Stomach smooth muscle (tissue), 2 donors: ENCODE results near the gene TRNP1.

Source experiments
- H3K27ac ChIP-seq: one replicate; pipeline ENCODE4 v1.7.0; 2013; ENCODE audit warnings: mild to moderate bottlenecking, low read length, inconsistent platforms
- H3K27me3 ChIP-seq, 2 donors: one replicate each; pipeline ENCODE4 v1.7.0; 2013; ENCODE audit warnings: low read length in 2 of 2; ENCODE audit not compliant: insufficient read depth in 2 of 2, control insufficient read depth in 1 of 2
- H3K36me3 ChIP-seq, 2 donors: one replicate each; pipeline ENCODE4 v1.7.0; 2013; ENCODE audit warnings: low read length in 2 of 2; ENCODE audit not compliant: control insufficient read depth in 2 of 2, insufficient read depth in 2 of 2
- H3K4me1 ChIP-seq: one replicate; pipeline ENCODE4 v1.7.0; 2013; ENCODE audit warnings: low read length; ENCODE audit not compliant: control insufficient read depth, insufficient read depth
- H3K4me3 ChIP-seq, 2 donors: one replicate each; pipeline ENCODE4 v1.7.0; 2013; ENCODE audit warnings: low read length in 2 of 2
- H3K9ac ChIP-seq, 2 donors: one replicate each; pipeline ENCODE4 v1.7.0; 2013; ENCODE audit warnings: low read length in 2 of 2, mild to moderate bottlenecking in 1 of 2
- H3K9me3 ChIP-seq, 2 donors: one replicate each; pipeline ENCODE4 v1.7.0; 2013; ENCODE audit warnings: low read length in 2 of 2; ENCODE audit not compliant: control insufficient read depth in 2 of 2
- donor health status: healthy.
- donor health status: Pancreatic carcinoma.

TRNP1 gene

DNA sequence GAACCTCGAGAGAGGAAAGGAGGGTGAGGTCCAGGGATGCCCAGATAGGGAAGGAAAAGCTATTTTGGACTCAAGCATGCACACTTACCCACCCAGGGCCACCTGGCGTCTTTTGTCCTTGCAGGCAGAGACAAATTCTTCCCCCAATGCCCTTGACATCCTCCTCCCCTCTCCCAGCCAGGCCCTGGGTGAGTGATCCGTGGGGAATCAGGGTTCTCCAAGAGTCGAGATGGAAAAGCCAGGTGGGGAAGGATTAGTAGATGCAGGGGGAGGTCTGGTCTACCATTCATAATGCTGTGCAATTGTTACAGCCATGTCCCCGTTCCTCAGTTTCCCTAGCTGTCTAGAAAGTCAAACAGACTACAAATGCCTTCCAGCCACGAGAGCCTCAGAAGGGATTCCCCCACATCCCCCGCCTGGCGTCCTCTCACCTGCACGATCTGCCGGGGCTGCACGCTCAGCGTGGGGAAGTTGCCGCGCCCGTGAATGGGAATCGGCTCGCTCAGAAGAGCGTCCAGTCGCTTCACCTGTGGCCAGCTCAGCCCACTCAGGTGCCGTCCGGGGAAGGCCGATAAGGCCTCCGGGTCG lies 18.6 kb downstream of the TRNP1 start:
- Histone ChIP-seq H3K4me1 (peaks cover 52% of the 10 kb centered on the region), H3K27ac (peak overlapping the region; percentile 82), H3K36me3 (no peaks in the 10 kb centered on the region), H3K4me3 (peak overlapping the region; percentile 86 to 89), H3K9ac (peak overlapping the region; percentile 81 to 88), H3K27me3 (no peaks in the 10 kb centered on the region), H3K9me3 (no peaks in the 10 kb centered on the region)

DNA sequence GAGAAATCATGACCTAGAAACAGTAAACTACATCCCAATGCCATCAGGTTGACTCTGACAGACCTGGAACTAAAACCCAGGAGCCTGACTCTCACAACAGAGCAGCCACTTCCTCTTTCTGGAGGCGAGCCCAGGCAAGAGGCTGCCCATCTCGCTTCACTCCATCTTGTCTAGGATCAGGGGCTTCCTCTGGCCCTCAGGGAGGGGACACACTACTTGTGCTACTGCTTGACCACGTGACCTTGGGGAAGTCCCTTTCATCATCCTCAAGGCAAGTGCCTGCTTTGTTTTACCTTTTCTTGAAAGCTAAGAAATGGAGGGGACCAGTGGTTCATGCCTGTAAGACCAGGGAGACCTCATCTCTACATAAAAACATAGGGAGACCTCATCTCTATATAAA lies 21.8 kb downstream of the TRNP1 start:
- no peaks in the 10 kb centered on the region for H3K36me3 ChIP-seq
- H3K27ac ChIP-seq = no peak overlapping the region
- H3K9ac ChIP-seq = no peak overlapping the region
- H3K9me3 ChIP-seq = no peaks in the 10 kb centered on the region
- peaks cover 25% of the 10 kb centered on the region for H3K4me1 ChIP-seq
- H3K4me3 ChIP-seq = no peak overlapping the region
- no peaks in the 10 kb centered on the region for H3K27me3 ChIP-seq

DNA sequence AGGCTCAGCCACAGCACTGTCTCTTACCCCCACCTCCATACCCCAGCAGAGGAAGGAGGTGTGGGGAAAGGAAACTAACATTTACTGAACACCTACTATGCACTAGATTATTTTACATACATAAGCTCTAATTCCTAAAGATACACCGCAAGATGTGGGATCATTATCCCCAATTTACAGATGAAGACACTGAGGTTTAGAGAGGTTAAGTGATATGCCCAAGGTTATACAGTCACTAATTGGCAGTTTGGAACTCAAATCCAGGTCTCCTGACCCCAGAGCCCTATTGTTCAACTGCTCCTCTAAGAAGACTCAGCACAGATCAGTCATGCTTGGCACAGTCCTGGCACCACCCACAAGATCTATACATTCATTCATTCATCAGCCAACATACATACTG lies 22.9 kb downstream of the TRNP1 start:
- Histone ChIP-seq H3K9me3 (no peaks in the 10 kb centered on the region), H3K27me3 (no peaks in the 10 kb centered on the region), H3K9ac (no peak overlapping the region), H3K27ac (no peak overlapping the region), H3K36me3 (no peaks in the 10 kb centered on the region), H3K4me3 (no peak overlapping the region), H3K4me1 (peaks cover 15% of the 10 kb centered on the region)

DNA sequence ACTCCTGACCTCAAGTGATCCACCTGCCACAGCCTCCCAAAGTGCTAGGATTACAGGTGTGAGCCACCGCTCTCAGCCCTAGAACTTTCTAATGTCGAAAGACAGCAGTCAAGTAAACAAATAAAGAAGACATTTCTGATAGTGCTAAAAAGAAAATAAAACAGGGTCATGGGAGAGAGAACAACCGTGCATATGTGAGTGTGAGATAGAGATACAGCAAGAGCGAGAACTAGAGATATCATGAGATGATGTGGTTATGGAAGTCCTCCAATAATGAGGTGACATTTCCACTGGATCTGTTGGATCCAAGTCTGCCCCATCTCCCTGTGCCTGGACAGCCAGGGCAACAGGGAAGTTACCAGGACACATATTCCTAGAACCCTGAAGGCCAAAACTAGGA lies 23.7 kb downstream of the TRNP1 start:
- peaks cover 9% of the 10 kb centered on the region for H3K4me1 ChIP-seq
- no peaks in the 10 kb centered on the region for H3K9me3 ChIP-seq
- H3K27ac ChIP-seq = no peak overlapping the region
- H3K36me3 ChIP-seq = no peaks in the 10 kb centered on the region
- H3K9ac ChIP-seq = no peak overlapping the region
- no peaks in the 10 kb centered on the region for H3K27me3 ChIP-seq
- H3K4me3 ChIP-seq = no peak overlapping the region

DNA sequence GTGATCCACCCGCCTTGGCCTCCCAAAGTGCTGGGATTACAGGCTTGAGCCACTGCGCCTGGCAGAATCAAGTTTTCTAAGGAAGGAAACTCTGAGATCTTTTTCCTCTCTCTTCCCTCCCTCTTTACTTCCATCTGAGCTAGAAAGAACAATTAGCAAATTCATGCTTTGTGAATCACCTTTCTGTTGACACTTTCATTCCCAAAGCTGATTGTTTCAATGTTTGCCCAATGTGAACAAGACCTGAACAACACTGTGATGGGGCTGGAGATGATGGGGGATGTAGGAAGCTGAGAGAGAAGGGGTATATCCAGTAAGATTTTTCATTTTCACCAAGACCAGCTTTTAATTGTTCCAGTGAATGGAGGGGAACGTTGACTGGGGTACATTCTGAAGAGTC lies 24.8 kb downstream of the TRNP1 start:
- Histone ChIP-seq H3K9me3 (no peaks in the 10 kb centered on the region), H3K9ac (no peak overlapping the region), H3K4me3 (no peak overlapping the region), H3K27ac (no peak overlapping the region), H3K4me1 (no peaks in the 10 kb centered on the region), H3K36me3 (no peaks in the 10 kb centered on the region), H3K27me3 (no peaks in the 10 kb centered on the region)

DNA sequence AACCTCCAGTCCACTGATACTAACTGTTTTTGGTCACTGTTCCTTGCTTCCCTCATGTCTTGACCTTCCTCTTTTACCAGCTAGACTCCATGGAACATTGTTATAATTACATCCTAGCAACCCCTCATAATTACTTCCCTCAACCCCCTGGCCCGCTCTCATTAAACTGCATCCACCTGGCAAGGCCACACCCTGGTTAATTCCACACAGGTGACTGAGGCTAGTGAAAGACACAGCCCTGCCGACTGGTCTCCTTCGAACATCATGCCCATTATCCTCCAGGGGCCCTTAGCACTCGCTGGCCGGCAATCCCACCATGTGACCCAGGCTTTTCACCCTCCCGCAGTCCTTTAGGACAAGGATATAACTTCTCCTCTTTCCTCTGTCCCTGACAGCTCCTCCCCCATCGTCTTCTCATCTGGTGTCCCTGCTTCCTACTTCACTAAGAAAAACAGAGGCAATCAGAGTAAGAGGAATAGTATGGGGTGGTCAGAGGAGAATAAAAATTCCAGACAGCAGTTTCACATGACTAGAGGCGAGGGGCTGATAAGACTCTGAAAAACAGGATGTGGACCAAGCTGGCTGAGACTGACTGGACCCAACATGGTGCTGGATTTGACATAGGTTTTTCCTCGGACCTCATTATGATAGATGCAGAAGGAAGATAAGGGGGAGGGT lies 28.0 kb downstream of the TRNP1 start:
- Histone ChIP-seq H3K36me3 (no peaks in the 10 kb centered on the region), H3K9me3 (no peaks in the 10 kb centered on the region), H3K9ac (no peak overlapping the region), H3K4me3 (no peak overlapping the region), H3K27me3 (no peaks in the 10 kb centered on the region), H3K27ac (no peak overlapping the region), H3K4me1 (no peaks in the 10 kb centered on the region)

DNA sequence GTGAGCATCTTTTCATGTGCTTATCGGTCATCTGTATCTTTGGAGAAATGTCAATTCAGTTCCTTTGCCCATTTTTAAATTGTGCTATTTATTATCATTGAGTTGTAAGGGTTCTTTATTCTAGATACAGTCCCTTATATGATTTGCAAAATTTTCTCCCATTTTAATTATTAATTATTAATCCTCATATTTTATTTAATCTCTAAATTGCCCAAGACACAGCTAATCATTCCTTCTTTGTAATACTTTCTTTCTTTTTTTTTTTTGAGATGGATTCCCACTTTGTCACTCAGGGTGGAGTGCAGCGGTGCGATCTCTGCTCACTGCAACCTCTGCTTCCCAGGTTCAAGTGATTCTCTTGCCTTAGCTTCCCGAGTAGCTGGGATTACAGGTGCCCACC lies 32.2 kb downstream of the TRNP1 start:
- H3K4me1 ChIP-seq = peaks cover 2% of the 10 kb centered on the region
- no peak overlapping the region for H3K4me3 ChIP-seq
- no peaks in the 10 kb centered on the region for H3K27me3 ChIP-seq

DNA sequence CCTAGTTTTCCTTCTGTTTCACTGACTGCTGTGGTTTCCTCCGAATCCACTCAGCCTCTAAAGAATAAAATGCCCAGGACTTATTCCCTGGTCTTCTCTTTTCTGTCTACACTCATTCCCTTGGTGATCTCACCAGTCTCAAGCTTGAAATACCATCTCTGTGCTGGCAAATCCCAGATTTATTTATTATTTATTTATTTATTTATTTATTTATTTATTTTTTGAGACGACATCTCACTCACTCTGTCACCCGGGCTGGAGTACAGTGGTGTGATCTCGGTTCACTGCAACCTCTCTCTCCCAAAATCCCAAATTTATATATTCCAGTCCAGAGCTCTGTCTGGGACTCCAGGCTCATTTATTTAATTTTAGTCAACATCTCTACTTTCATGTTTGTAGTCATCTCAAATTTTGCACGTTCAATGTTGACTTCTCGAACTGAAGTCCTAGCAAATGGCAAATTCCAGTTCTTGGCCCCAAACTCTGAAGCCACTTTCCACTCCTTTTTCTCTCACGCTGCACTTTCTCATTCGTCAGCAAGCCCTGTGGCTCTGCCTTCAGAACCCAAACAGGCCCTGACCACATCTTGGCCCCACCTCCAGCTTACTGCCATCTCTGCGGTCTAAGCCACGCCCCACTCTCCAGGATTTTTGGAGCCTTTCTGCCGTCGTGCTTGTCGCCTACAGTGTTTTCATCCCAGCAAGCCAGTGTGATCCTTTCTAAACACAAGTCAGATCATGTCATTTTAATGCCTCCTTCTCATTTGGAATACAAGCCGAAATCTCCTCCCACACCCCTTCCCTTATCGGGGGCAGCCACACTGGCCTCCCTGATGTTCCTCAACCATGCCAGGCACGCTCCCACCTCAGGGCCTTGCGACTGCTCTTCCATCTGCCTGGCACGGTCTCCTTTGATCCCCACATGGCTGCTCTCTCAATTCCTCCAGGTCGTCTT lies 33.4 kb downstream of the TRNP1 start:
- H3K4me3 ChIP-seq = no peak overlapping the region
- H3K4me1 ChIP-seq = peaks cover 11% of the 10 kb centered on the region
- no peaks in the 10 kb centered on the region for H3K27me3 ChIP-seq
- no peaks in the 10 kb centered on the region for H3K9me3 ChIP-seq
- H3K9ac ChIP-seq = no peak overlapping the region
- H3K36me3 ChIP-seq = no peaks in the 10 kb centered on the region
- peak overlapping the region; percentile 24 for H3K27ac ChIP-seq

More for the DNA sequence above, 32.2 kb downstream of the TRNP1 start:
- Histone ChIP-seq H3K27ac (no peak overlapping the region), H3K9me3 (no peaks in the 10 kb centered on the region), H3K9ac (no peak overlapping the region), H3K36me3 (no peaks in the 10 kb centered on the region)

DNA sequence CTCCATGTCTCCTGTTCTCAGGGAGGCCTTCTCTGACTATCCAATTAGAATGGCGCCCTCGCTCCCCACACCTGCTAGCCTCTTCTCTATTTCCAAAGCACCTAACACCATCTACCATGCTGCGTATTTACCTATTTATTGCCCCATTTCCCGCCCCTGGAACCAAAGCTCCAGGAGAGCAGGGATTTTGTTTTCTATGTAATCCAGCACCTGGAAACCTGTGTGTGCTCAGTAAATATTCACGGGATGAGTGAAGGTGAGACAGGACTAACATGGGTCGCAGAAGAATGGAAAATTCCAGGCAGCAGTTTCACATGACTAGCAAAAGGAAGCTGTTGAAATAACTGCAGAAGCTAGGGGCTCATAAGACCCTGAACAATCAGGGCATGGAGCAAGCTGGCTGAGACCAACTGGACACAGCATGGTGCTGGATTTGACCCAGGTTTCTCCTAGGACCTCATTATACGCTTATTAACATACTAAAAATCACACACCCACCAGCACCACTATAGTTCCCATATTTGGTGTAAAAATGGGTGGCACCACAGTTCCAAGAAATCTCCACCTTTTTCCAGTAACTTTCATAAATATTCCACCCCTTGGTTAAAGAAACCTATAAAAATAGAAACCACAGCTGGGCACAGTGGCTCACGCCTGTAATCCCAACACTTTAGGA lies 34.2 kb downstream of the TRNP1 start:
- Histone ChIP-seq H3K27ac (peak overlapping the region; percentile 24), H3K36me3 (no peaks in the 10 kb centered on the region), H3K27me3 (no peaks in the 10 kb centered on the region), H3K9ac (no peak overlapping the region), H3K4me3 (no peak overlapping the region), H3K4me1 (peaks cover 13% of the 10 kb centered on the region), H3K9me3 (no peaks in the 10 kb centered on the region)

DNA sequence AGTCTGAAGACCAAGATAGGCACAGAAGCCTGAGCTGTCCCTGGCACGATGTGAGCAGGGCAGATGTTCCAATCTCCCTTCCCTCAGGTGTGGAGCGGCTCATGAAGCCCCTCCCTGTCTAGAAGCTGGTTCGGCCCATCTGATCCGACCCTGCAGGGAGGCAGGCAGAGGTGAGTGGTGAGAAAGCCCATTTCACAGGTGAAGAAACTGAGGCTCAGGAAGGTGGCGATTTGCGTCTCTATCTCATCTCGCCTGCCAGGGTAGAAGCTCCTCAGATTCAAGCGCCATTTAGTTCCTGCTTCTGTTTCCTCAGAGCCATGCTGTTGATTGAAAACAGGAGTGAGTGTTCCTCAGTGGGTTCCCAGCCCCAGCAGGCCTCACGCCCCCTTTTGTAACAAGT lies 36.0 kb downstream of the TRNP1 start:
- Histone ChIP-seq H3K4me1 (peaks cover 13% of the 10 kb centered on the region), H3K27ac (no peak overlapping the region), H3K36me3 (no peaks in the 10 kb centered on the region), H3K9ac (no peak overlapping the region), H3K4me3 (no peak overlapping the region), H3K27me3 (no peaks in the 10 kb centered on the region), H3K9me3 (no peaks in the 10 kb centered on the region)
